ENCODE measurements around the gene RABL6. TPM values are rescaled to one million over a fixed set of nuclear protein-coding genes. Genes with fewer than 3 reads are reported as not detected.

The RABL6 gene
- total and polyA plus RNA-seq, 2 of the 4 experiments (the other 2 are of a cell fraction): 37.1 to 47.5 TPM

- peak overlapping the region; percentile 93 for H2AK9ac ChIP-seq (replicated peaks; ENCODE audit: low read depth, low read length, poor library complexity)
- peak overlapping the region; percentile 90 for H3K27ac ChIP-seq (ENCODE audit: insufficient read depth, low read length)
- peak overlapping the region; percentile 90 for H3K4ac ChIP-seq (ENCODE audit: low read depth, low read length)
- peak overlapping the region; percentile 93 for H2BK5ac ChIP-seq (ENCODE audit: low read depth, low read length, poor library complexity, severe bottlenecking)
- H3K4me2 ChIP-seq (ENCODE audit: low read depth, low read length): peak overlapping the region; percentile 91
- peaks cover 22% of the 10 kb centered on the region for H3K27me3 ChIP-seq (ENCODE audit: control insufficient read depth, insufficient read depth, low read length)
- peak overlapping the region; percentile 85; the same call in 1 of the 2 replicates for H2BK120ac ChIP-seq (ENCODE audit: low read depth, low read length)
- peak overlapping the region; percentile 94 for H3K14ac ChIP-seq (replicated peaks; ENCODE audit: low read depth, low read length)
- peaks cover 6% of the 10 kb centered on the region; the same call in 1 of the 2 replicates for H3K9me3 ChIP-seq (ENCODE audit: control insufficient read depth, insufficient read depth, low read length)
- H3K36me3 ChIP-seq (ENCODE audit: control insufficient read depth, insufficient read depth, low read length): peaks cover 14% of the 10 kb centered on the region; the same call in 1 of the 2 replicates
- H3K9ac ChIP-seq (ENCODE audit: low read depth, low read length): peak overlapping the region; percentile 92
- H3K4me3 ChIP-seq (ENCODE audit: insufficient read depth, low read depth, low read length): peak overlapping the region; percentile 92
- H2BK20ac ChIP-seq (ENCODE audit: low read depth, low read length): no peak overlapping the region
- H3K9me1 ChIP-seq (ENCODE audit: insufficient read depth, low read length): no peaks in the 10 kb centered on the region
- WGBS, 2 experiments (ENCODE audit: extremely low coverage in 2 of 2, insufficient read length in 1 of 2): 0% methylated on average over 3 of the region's 53 CpGs; no CpG with 5 or more reads in 1 of the 2 experiments
- in situ Hi-C loops (cut with MboI; ENCODE audit: low sequenced_read_pairs): no loop called here
- peak overlapping the region; percentile 80 for H3K56ac ChIP-seq (ENCODE audit: extremely low read depth, insufficient read depth, low read length)
- H2AK5ac ChIP-seq (ENCODE audit: low read depth, low read length): peak overlapping the region; percentile 96
- H2AFZ ChIP-seq (replicated peaks; ENCODE audit: low read length, poor library complexity): peak overlapping the region; percentile 100
- peak overlapping the region; percentile 94 for H4K91ac ChIP-seq (ENCODE audit: insufficient read depth, low read depth, low read length)
- POLR2A ChIA-PET (ENCODE audit: unreplicated experiment): interaction anchor here (0.7 kb wide), 1 partner anchor 188 kb away, joined by 7 read pairs; no protein-coding TSS in a partner anchor
- no TSS peak for BruUV-seq (replicated peaks)
- H3K79me1 ChIP-seq (ENCODE audit: low read depth in 1 of 2, low read length in 2 of 2): peaks cover 9 to 21% of the 10 kb centered on the region in 2 experiments; a peak in 2 of 4 replicates
- peak overlapping the region; percentile 95; the same call in 1 of the 2 replicates for H3K23ac ChIP-seq (ENCODE audit: low read depth, low read length)
- H3K18ac ChIP-seq (ENCODE audit: low read depth, low read length): peak overlapping the region; percentile 88
- dilution Hi-C loops (cut with HindIII; ENCODE audit: low sequenced_read_pairs, unreplicated experiment): no loop called here
- peak overlapping the region; percentile 80 for H4K5ac ChIP-seq (ENCODE audit: low read depth, low read length)
- DNase-seq (no peak), ATAC-seq (ENCODE audit: low read depth) (peak; percentile 6)
- peak overlapping the region; percentile 44 to 92; a peak in 3 of 4 replicates for H4K8ac ChIP-seq (ENCODE audit: low read depth in 2 of 2, low read length in 2 of 2)
- H4K20me1 ChIP-seq (ENCODE audit: insufficient read depth, low read length): peaks cover 20% of the 10 kb centered on the region
- intact Hi-C loops (cut with micrococcal nuclease): loop anchor here (2.0 kb wide), 1 partner anchor 96 kb away; the partner anchor contains the start of genes C8G and FBXW5
- H3K4me1 ChIP-seq (ENCODE audit: control insufficient read depth, insufficient read depth, low read length): peaks cover 9% of the 10 kb centered on the region
- CTCF ChIA-PET: no interaction called here
- no peak overlapping the region; the same call in 2 of the 3 replicates for H2BK15ac ChIP-seq (ENCODE audit: low read depth, low read length)
- TF ChIP-seq FOS (IDR thresholded peaks at IDR 0.05; ENCODE audit: low read depth, low read length) (no peak), NFE2L2 (IDR thresholded peaks at IDR 0.05; ENCODE audit: low read depth, low read length) (no peak), CHD1 (IDR thresholded peaks at IDR 0.05; ENCODE audit: low read depth, low read length) (no peak), RCOR1 (IDR thresholded peaks at IDR 0.05; ENCODE audit: insufficient replicate concordance, low read length) (no peak), BHLHE40 (IDR thresholded peaks at IDR 0.05; ENCODE audit: low read depth, low read length) (no peak), CTCF (conservative IDR thresholded peaks at IDR 0.05; ENCODE audit: low read depth, low read length) (no peak), MXI1 (IDR thresholded peaks at IDR 0.05; ENCODE audit: borderline replicate concordance, low read depth, low read length) (no peak), ELK1 (IDR thresholded peaks at IDR 0.05; ENCODE audit: borderline replicate concordance, low read depth, low read length) (no peak), CEBPB (IDR thresholded peaks at IDR 0.05; ENCODE audit: low read depth, low read length) (no peak), USF2 (IDR thresholded peaks at IDR 0.05; ENCODE audit: low read depth, low read length) (no peak), MAZ (IDR thresholded peaks at IDR 0.05; ENCODE audit: borderline replicate concordance, low read depth, low read length) (no peak), RFX5 (IDR thresholded peaks at IDR 0.05; ENCODE audit: low read depth, low read length) (no peak), RAD21 (IDR thresholded peaks at IDR 0.05; ENCODE audit: low read length) (no peak), POLR2A (IDR thresholded peaks at IDR 0.05; ENCODE audit: low read depth, low read length) (no peak), MAFK (IDR thresholded peaks at IDR 0.05; ENCODE audit: low read depth, low read length) (no peak)
These were observed 40.8 kb downstream of the RABL6 start for GRCh38 chr9:136848393-136849037.

Data from IMR-90 (cell line).